SK-N-SH treated with all-trans-retinoic acid at 6 μM for 48 hours (cell line): ENCODE measurements around the gene MKKS.

ENCODE experiments used
- ARNTL ChIP-seq: fragments of 450-650 bp; formaldehyde crosslinking; IDR thresholded peaks from 2 replicates; pipeline ENCODE4 v1.5.0; 2020; ENCODE audit warnings: low read depth, mild to moderate bottlenecking, moderate library complexity, borderline replicate concordance
- CSRNP3 ChIP-seq: fragments of 250-450 bp; sonication (Bioruptor Pico); IDR thresholded peaks from 2 replicates; pipeline ENCODE4 v1.5.1; 2021; ENCODE audit warnings: mild to moderate bottlenecking, moderate library complexity
- PPARA ChIP-seq: fragments of 250-450 bp; sonication (Bioruptor Pico); IDR thresholded peaks from 2 replicates; pipeline ENCODE4 v1.5.0; 2020; ENCODE audit warnings: mild to moderate bottlenecking, borderline replicate concordance
- TCF4 ChIP-seq: fragments of 250-450 bp; sonication (Bioruptor Pico); IDR thresholded peaks from 2 replicates; pipeline ENCODE4 v1.8.0; 2021; ENCODE audit warnings: mild to moderate bottlenecking, moderate library complexity, borderline replicate concordance
- ZC3H10 ChIP-seq: fragments of 250-450 bp; sonication (Bioruptor Pico); IDR thresholded peaks from 2 replicates; pipeline ENCODE4 v1.5.1; 2021; ENCODE audit warnings: mild to moderate bottlenecking, moderate library complexity
- ZNF70 ChIP-seq: fragments of 450-650 bp; formaldehyde crosslinking; IDR thresholded peaks from 2 replicates; pipeline ENCODE4 v1.5.0; 2020; ENCODE audit warnings: mild to moderate bottlenecking, moderate library complexity

- TF ChIP-seq PPARA (CRISPR knock-in tag) (no peak), ARNTL (CRISPR knock-in tag) (no peak), ZNF70 (CRISPR knock-in tag) (no peak), CSRNP3 (no peak), ZC3H10 (CRISPR knock-in tag) (no peak), TCF4 (CRISPR knock-in tag) (no peak)
Measured at GRCh38 chr20:10465135-10465534, 31.1 kb upstream of the MKKS start.
